ENCODE measurements around the gene KCNJ11.

Gene KCNJ11

DNA sequence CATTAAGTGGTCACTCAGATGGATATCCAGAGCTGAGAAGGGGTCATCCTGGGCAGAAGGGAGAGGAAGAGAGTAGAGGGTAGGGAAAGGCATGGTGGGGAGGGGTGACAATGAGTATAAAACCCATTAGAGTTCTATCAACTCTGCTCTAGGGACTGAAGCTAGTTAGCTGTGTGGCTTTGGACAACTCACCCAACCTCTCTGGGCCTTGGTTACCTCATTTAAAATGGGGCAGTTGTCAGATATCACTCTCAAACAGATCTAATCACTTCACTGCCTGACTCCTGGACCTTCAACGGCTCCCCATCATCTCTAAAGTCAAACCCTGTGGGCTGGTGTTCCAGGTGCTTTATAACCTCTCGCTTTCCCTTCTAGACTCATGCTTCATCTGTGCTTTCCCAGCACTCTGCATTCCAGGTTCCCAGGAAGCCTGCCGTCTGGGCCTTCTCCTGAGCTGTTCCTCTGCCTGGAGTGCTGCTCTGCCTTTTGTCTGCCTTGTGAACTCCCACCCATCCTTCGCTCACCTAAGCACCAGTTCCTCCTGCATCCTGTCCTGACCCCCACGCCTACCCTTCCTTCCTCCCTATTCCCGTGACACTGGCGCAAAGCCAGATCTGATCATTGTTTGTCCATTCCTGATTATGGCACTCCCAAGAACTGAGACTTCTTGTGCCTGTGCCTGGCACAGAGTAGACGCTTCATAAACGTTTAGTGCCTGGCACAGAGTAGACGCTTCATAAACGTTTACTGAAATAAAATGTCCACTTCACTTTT is 22.3 kb upstream of the KCNJ11 start:
- no peak overlapping the region for H3K4me3 ChIP-seq (ENCODE audit: low read depth, low read length)

DNA sequence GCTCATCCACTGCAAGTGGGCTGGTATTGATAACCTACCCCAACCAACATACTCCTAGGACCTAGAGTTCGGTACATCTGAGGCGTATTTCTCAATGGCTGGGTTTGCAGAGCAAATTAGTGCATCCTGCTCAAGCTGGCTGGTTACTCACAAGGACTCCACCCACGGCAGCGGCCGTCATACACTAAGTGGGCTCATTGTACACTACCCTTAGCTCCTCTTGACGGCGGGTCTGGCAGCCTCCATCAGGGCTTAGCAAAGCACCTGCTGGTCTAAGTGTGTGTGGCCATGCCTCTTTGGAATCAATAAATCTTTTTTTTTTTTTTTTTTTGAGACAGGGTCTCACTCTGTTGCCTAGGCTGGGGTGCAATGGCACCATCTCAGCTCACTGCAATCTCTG is 20.2 kb upstream of the KCNJ11 start:
- no peak overlapping the region for H3K4me3 ChIP-seq (ENCODE audit: low read depth, low read length)

DNA sequence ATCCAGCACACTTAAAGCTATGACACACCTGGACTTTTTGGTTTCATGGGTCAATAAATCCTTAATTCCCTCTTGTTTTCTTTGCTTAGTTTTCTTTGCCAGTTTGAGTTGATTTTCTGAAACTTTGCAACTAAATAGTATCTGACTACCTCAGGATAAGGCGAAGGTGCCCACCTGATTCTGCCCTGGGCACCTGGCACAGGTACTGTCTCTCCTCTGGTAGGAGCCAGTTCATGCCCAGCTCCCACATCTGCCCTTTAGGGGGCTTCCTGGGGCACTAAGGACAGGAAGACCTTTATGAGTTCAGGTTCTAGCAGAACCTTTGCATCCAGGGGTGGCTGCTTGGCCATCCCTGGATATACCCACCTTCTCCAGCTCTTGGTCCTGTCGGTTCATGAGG is 19.6 kb upstream of the KCNJ11 start:
- H3K4me3 ChIP-seq (ENCODE audit: low read depth, low read length) = no peak overlapping the region

DNA sequence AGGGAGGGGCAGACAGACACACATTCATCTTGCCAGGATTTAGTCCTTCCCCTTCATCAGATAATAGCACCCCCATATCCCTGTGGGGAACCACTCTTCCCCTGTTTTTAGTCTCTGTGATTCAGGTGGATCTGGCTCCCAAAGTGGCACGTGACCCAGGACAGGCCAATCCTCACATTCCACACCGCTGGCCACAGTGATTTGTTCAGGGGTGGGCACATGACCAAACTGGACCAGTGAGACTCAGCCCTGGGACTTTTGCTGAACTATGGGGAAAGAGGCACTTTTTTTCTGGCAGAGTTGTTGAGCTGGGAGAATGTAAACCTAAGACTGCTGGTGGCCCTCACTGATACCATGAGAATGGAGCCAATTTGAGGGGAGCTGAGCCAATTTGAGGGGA is 19.1 kb upstream of the KCNJ11 start:
- H3K4me3 ChIP-seq (ENCODE audit: low read depth, low read length) = no peak overlapping the region

DNA sequence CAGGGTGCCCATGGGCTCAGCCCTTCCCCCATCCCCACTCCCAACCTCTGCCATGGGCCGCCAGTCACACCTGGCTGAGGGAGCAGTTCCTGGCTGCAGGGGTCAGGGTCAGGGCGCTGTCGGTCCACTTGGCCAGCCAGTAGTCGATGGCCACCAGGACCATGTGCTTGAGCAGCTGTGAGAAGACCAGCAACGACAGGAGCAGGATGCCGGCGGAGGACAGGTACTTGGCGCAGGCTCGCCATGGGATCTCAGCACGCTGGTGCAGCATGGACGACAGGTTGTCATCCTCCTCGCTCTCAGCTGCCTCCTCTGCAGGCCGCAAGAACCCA is 18.3 kb upstream of the KCNJ11 start:
- H3K4me3 ChIP-seq (ENCODE audit: low read depth, low read length) = no peak overlapping the region

DNA sequence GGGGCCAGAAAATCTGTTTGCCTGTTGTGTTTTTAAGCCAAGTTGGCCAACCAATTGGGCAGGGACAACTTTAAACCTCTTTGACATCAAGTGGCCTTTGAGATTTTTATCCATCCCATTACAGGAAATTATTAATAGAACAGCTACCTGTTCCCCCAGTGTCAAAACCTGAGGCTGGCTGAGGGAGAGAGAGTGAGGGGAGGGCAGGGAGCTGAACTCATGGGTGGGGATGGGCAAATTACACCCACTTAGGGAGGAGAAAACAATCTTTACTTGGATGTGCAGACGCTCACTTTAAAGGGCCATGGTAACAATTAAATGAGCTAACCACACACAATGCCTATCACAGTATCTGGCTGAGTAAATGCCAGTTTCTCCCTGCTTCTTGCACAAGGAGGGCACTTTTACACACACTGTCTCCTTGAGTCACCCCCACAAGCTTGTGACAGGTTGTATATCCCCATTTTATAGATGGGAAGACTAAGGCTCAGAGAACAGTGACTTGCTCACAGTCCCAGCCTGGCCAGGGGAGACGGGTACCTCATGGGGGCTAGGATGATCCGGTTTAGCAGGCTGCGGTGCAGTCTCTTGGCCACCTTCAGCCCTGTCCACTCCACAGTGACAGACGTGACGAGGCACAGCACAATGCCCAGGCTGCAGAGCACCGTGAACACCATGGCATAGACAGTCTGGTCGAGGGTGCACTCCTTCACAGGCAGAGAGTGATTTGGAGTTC is 17.8 kb upstream of the KCNJ11 start:
- no peak overlapping the region for H3K4me3 ChIP-seq (ENCODE audit: low read depth, low read length)

DNA sequence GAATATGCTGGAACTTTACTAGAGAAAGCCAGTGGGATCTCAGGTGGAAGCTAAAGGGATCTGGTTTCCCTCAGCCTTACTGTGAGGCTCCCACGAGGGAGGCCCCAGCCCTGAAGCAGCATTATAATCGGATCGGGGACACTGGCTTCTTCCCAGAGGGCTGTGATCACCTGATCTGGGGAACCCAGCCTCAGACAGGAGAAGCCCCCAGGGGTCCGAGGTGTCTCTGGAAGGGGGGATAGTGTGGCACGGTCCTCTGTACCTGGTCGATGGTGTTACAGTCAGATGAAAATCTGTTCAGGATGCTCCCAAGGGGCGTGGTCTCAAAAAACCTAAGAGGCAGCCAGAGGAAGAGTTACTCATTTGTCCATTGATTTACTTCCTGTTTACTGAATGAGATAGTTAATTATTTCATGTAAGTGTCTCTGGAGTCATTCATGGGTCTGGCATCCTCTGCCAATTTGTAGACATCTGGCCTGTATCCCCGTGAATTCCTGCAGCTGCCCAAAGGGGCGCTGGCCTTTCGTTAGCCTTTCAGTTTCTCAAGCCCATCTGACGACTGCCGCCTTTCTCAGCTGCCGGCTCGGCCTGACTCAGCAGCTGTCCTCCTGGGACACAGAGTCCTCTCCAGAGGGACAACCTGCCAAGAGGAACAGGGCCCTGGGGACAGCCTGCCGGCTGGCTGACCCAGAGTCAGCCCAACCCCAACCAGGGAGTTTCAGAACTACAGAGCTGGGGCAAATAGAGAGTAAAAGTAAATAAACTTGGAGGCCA is 17.0 kb upstream of the KCNJ11 start:
- no peak overlapping the region for H3K4me3 ChIP-seq (ENCODE audit: low read depth, low read length)

DNA sequence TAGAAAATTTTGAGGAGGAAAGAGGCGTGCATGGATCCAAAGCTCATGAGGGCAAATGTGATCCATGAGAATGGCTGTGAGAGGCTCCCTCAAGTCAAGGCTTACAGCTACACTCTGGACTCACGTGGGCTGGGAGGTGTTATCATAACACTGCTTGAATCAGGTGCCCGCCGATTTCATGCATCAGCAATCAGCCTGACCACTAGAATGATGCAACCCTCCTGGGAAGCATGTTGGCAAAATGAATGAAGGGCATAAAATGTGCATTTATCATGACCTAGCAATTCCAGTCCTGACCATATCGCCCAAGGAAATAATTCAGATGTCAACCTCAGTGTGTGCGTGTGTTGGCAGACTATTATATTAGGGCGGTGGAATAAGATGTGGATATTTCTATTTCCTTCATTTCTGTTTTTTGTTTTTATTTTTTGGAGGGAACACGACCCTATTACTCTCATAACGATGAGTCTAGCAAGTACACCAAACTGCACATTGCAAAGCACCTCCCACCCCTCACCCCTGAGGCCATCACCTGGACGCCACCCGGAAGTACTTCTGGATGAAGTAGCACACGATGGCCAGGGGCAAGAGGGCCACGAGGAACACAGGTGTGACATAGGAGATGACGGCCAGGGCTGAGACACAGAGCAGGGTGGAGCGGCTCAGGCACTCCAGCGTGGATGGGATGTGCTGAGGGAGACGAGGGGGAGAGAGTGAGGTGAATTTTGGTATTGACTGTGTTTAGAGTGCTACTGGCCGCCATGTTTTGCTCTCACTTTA is 15.7 kb upstream of the KCNJ11 start:
- no peak overlapping the region for H3K4me3 ChIP-seq (ENCODE audit: low read depth, low read length)

DNA sequence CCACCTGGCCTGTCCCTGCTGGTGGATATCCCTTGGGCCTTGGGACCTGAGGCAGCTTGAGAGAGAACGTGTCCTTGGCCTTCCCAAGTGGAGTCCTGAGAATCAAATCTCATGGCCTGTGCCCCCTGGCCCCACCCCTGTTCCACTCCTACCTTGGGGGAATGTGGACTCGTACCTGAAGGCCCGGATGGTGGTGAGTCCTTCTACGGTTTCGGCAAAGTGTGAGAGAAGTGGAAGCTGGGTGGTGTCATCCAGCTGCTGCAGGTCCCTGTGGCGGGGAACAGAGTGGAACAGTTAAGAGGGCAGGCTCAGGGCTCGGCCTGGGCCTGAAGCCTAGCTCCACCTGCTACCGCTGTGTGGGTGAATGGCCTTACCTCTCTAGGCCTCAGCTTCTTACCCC is 14.0 kb upstream of the KCNJ11 start:
- no peak overlapping the region for H3K4me3 ChIP-seq (ENCODE audit: low read depth, low read length)

DNA sequence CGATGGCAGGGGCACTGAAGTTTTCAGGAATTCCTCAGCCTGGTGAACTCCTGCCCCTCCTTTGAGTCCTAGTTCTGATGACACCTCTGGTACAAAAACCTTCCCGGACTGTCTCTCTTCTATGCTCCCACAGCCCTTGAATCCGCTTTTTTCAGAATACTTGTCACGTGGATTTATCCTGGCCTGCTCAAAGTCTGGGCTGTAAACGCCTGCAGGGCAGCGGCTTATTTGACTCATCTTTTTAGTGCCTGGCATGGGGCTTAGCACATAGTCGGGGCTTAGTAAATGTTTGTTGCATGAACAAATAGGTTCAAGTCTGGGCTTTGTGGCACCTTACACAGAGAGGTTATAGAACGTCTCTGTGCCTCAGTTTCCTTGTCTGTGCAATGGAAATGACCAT is 13.4 kb upstream of the KCNJ11 start:
- H3K4me3 ChIP-seq (ENCODE audit: low read depth, low read length) = no peak overlapping the region

DNA sequence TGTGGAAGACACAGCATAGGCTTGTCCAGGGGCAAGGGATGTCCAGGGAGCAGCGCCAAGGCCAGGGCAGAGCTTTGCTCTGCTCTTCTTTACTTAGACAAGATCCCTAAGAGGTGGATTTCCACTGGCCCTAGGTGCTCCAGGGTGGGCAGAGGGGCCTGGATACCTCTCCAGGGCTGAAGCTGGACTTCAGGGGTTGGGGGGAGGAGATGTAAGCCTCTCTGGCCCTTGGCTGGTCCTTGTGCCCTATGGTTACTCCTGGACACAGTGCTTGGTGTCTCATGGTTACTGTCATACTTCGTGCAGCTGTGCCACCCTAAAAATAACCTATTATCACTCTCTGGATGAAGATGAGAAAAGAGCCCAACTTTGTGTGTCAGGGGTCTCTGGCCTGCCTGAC is 12.9 kb upstream of the KCNJ11 start:
- no peak overlapping the region for H3K4me3 ChIP-seq (ENCODE audit: low read depth, low read length)

DNA sequence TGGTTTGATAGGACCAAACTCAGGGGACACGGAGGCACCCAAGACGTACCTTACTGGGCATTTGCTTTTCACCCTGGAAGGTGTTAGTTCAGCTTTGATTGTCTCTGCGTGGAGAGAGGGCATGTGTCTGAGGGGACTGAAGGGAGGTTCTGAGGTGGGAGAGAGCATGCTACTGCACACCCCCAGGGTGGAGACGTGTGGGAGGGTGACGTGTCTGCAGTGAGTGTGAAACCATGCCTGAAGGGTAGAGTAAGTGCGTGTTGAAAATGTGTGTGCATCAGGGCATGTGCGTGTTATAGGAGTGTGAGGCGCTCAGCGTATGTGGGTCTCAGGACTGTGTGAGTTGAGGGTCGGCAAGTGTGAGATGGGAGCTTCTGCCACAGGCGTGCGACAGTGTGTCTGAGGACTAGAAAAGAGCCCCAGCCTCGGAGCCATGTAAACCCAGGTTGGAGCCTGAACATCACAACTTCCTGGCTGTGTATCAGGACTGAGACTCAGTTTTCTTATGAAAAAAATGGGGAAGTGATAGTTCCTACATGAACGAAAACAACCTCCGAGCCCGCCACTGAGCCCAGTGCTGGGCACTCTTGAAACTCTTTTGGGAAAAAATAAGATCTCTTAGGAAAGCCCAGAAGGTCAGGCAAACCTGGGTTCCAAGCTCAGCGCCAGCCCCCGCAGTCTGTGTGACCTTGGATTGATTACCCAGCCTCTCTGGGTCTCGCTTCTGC is 11.8 kb upstream of the KCNJ11 start:
- H3K4me3 ChIP-seq (ENCODE audit: low read depth, low read length) = no peak overlapping the region

DNA sequence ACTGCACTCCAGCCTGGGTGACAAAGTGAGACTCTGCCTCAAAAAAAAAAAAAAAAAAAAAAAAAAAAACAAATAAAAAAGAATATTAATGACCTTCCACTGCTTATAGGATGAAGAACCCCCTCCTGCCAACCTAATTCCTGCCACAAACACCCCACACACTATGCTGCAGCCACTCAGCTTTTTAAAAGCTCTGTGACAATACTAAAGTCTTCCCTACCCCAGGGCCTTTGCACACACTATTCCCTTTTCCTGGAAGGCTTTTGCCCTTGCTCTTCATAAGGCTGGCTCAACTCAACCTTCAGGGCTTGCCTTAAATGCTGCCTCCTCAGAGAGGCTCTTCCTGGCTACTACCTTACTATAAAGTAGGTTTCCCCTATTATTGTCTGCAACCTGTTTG is 10.8 kb upstream of the KCNJ11 start:
- no peak overlapping the region for H3K4me3 ChIP-seq (ENCODE audit: low read depth, low read length)

DNA sequence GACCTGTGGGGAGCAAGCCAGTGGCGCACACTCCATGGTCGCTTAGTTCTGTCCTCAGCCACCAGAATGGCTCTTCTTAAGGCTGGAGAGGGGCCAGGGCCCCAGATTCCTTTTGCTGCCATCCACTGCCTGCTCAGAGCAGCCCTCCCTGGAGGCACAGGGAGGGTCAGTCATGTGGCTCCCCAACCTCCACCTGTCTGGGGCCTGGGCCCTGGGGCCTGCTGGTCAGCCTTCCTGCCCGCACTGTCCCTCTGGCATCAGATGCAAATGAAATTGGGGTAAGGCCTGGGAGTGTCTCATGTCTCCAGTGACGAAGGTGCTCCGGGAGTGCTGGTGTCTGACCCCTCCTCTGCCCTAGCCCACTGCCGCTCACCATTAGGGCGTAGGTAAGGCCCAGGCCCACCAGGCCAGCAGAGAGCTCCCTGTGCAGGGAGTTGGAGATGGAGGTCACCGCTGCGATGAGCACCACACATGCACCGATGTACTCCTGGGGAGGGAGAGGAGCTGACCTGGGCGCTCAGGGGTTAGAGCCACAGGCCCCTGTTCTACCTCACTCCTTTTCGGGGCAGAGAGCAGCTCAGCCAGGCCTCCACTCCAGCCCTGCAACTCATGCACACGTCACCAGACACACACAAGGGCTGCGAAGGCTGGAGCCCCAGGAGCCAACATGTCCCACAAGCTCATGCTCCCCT is 9.0 kb upstream of the KCNJ11 start:
- H3K4me3 ChIP-seq (ENCODE audit: low read depth, low read length) = no peak overlapping the region

DNA sequence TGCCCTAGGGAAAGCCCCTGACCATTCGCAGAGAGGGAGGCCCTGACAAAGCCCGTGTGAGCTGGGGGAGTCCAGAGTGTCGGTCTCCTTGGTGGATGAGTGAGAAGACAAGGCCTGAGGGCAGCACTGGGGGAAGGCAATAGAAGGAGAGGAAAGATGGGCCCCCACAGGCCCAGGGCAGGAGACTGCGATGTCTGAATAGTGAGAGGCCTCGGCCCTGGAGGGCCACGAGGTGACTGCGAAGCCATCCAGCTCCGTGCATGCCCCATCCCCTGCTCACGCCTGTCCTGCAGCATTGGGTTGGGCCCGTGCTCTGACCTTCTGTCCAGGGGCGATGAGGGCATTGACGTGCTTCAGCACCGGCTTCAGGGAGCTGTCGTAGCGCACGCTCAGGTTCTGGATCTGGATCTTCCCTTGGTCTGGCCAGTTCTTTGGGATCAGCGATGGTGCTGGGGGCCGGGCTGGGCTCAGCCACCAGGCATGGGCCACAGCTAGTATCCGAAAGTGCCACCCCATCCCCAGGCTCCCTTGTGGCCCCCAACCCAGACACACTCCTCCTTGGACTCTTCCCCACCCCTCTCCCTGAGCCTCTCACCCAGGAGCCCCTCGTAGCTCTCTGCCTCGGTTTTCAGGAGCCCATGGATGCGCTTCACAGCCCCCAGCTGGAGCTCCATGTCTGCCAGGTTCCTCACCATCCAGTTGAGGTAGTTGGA is 8.3 kb upstream of the KCNJ11 start:
- H3K4me3 ChIP-seq (ENCODE audit: low read depth, low read length) = no peak overlapping the region

DNA sequence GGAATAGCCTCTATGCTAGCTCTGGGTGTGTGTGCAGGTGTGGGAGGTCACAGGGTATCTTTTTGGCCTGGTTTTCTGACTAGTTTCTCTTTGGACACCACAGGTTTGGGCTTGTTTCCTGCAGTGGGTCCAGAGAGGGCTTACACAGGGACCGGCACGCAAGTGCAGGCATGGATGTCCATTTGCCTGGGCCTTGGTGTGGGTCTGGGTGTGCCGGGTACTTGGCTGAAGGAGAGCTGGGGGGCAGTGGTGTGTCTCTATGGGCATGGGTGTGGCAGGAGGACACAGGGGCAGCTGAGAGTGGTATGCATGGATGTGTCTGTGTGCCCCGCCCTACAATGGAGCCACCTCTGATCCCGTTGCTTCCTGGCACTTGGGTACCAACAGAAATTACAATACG is 7.5 kb upstream of the KCNJ11 start:
- H3K4me3 ChIP-seq (ENCODE audit: low read depth, low read length) = no peak overlapping the region

DNA sequence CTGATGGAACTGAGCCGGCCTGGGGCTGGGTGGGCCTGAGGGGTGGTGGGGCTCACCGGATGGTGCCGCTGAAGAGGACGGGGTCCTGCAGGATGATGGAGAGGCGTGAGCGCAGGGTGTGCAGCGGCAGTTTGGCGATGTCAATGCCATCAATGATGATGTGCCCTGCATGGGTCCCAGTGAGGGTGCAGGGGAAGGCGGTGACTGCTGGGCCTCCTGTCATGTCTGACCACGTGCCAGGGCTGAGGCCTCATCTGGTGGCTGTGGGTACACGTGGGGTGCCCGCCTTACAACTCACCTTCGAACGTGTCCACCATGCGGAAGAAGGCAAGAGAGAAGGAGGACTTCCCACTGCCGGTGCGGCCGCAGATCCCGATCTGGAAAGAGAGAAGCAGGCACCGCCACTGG is 7.1 kb upstream of the KCNJ11 start:
- H3K4me3 ChIP-seq (ENCODE audit: low read depth, low read length) = no peak overlapping the region

DNA sequence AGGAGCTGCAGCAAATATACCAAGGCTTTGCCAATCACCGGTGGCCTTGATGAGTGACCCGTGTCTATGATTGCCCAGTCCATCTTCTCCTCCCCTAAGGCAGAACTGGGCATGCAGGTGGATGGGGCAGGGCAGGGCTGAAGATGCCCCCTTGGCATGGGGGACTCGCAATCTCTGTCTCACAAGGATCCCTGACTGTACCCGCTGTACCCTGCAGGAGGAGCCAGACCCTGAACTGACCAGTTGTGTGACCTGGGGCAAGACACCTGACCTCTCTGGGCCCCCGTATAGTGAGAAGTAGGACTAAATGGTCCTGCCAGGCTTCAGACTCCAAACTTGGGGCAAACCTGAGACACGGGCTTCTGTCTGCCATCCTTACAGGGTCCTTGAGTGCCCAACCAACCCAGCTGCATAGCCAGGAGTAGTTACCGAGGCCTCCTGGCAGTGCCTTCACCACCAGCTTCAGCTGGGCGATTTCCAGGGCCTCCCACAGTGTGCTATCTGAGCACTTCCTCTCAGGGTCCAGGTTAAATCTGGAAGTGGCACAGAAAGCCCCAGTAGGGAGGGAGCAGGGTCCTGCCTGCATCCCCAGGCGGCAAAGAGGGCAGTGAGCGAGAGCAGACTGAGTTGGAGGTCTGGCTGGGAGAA is 6.4 kb upstream of the KCNJ11 start:
- no peak overlapping the region for H3K4me3 ChIP-seq (ENCODE audit: low read depth, low read length)

DNA sequence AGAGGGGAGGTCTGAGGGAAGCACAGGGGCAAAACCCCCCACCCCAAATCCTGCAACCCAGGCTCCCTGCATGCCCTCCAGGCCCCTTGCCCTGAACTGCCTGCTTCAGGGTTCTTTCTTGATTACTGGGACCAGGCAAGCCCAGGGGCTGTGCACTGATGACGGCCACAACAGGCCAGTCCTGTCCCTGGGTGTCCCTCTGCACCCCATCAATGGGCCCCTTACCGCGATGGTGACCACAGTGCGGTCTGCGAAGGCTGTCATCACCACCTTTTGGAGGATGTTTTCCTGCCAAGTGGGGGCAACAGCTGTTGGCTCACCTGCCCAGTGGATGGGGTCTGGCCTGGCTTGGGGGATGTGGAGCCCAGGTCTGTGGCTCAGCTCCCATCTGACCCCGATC is 5.0 kb upstream of the KCNJ11 start:
- no peak overlapping the region for H3K4me3 ChIP-seq (ENCODE audit: low read depth, low read length)

Data from iPS-11a (cell line).